H9 (cell line): ENCODE measurements around the gene AQP9. TPM values are rescaled to one million over a fixed set of nuclear protein-coding genes. Genes with fewer than 3 reads are reported as not detected.

Source experiments
- DNase-seq: peaks from one replicate; pipeline ENCODE4 v3.0.0-alpha.2; 2017
- H2AFZ ChIP-seq: one replicate; pipeline ENCODE4 v1.6.1; 2013; ENCODE audit warnings: mild to moderate bottlenecking, low read length, control low read depth, moderate library complexity
- H2AK5ac ChIP-seq: 2 replicates; pipeline ENCODE4 v1.6.1; 2013; ENCODE audit warnings: low read length, control low read depth, mixed read lengths; ENCODE audit not compliant: insufficient read length
- H2BK120ac ChIP-seq: one replicate; pipeline ENCODE4 v1.6.1; 2013; ENCODE audit warnings: low read depth, mild to moderate bottlenecking, low read length, control low read depth, inconsistent platforms; ENCODE audit not compliant: poor library complexity, severe bottlenecking
- H2BK12ac ChIP-seq: 2 replicates; pipeline ENCODE4 v1.6.1; 2013; ENCODE audit warnings: low read length, control low read depth, mixed read lengths, low read depth; ENCODE audit not compliant: insufficient read length
- H2BK15ac ChIP-seq: 2 replicates; pipeline ENCODE4 v1.6.1; 2013; ENCODE audit warnings: low read depth, low read length, control low read depth
- H2BK20ac ChIP-seq: one replicate; pipeline ENCODE4 v1.6.1; 2013; ENCODE audit warnings: low read depth, mild to moderate bottlenecking, low read length, control low read depth, inconsistent platforms; ENCODE audit not compliant: poor library complexity, severe bottlenecking
- H2BK5ac ChIP-seq: 2 replicates; pipeline ENCODE4 v1.6.1; 2013; ENCODE audit warnings: low read length, control low read depth, mixed read lengths; ENCODE audit not compliant: insufficient read length
- H3K14ac ChIP-seq: 2 replicates; pipeline ENCODE4 v1.6.1; 2013; ENCODE audit warnings: low read length, control low read depth; ENCODE audit not compliant: insufficient read depth
- H3K18ac ChIP-seq: 2 replicates; pipeline ENCODE4 v1.6.1; 2013; ENCODE audit warnings: low read depth, mild to moderate bottlenecking, mixed read lengths, low read length, control low read depth; ENCODE audit not compliant: insufficient read length
- H3K23ac ChIP-seq: 2 replicates; pipeline ENCODE4 v1.6.1; 2013; ENCODE audit warnings: low read length, control low read depth, mixed read lengths, low read depth; ENCODE audit not compliant: insufficient read length
- H3K23me2 ChIP-seq: 2 replicates; pipeline ENCODE4 v1.6.1; 2013; ENCODE audit warnings: low read depth, mild to moderate bottlenecking, mixed read lengths, low read length, control low read depth; ENCODE audit not compliant: insufficient read length, poor library complexity, severe bottlenecking
- H3K27ac ChIP-seq: 2 replicates; pipeline ENCODE4 v1.5.1; 2013; ENCODE audit warnings: low read length, control low read depth, mixed read lengths, low read depth; ENCODE audit not compliant: insufficient read length
- H3K27me3 ChIP-seq: 2 replicates; pipeline ENCODE4 v1.6.1; 2013; ENCODE audit warnings: low read length, control low read depth, inconsistent platforms; ENCODE audit not compliant: insufficient read depth
- H3K4ac ChIP-seq: 2 replicates; pipeline ENCODE4 v1.6.1; 2013; ENCODE audit warnings: low read depth, mild to moderate bottlenecking, control low read depth, inconsistent platforms, low read length, moderate library complexity
- H3K4me1 ChIP-seq: 2 replicates; pipeline ENCODE4 v1.6.1; 2013; ENCODE audit warnings: low read length, control low read depth, inconsistent platforms; ENCODE audit not compliant: insufficient read depth
- H3K4me2 ChIP-seq: 2 replicates; pipeline ENCODE4 v1.6.1; 2013; ENCODE audit warnings: low read length, control low read depth, mixed read lengths; ENCODE audit not compliant: insufficient read length, insufficient read depth
- H3K56ac ChIP-seq: 2 replicates; pipeline ENCODE4 v1.6.1; 2013; ENCODE audit warnings: low read depth, mild to moderate bottlenecking, mixed read lengths, low read length, control low read depth; ENCODE audit not compliant: insufficient read length
- H3K79me1 ChIP-seq: 2 replicates; pipeline ENCODE4 v1.6.1; 2013; ENCODE audit warnings: low read depth, mild to moderate bottlenecking, moderate library complexity, low read length, control low read depth, inconsistent platforms; ENCODE audit not compliant: insufficient read depth, poor library complexity, severe bottlenecking
- H3K79me2 ChIP-seq: 2 replicates; pipeline ENCODE4 v1.6.1; 2013; ENCODE audit warnings: low read length, control low read depth, inconsistent platforms; ENCODE audit not compliant: insufficient read depth
- H3K9ac ChIP-seq: 2 replicates; pipeline ENCODE4 v1.6.1; 2013; ENCODE audit warnings: low read length, control low read depth, mixed read lengths; ENCODE audit not compliant: insufficient read length; ENCODE audit errors: extremely low read depth
- H3K9me3 ChIP-seq: one replicate; pipeline ENCODE4 v1.6.1; 2013; ENCODE audit warnings: low read depth, low read length, inconsistent platforms; ENCODE audit not compliant: control insufficient read depth
- H3T11ph ChIP-seq: one replicate; pipeline ENCODE4 v1.6.1; 2013; ENCODE audit warnings: mild to moderate bottlenecking, low read length, control low read depth, inconsistent platforms
- H4K20me1 ChIP-seq: one replicate; pipeline ENCODE4 v1.6.1; 2013; ENCODE audit not compliant: control insufficient read depth, insufficient read length, insufficient read depth
- H4K5ac ChIP-seq: 2 replicates; pipeline ENCODE4 v1.6.1; 2013; ENCODE audit warnings: low read depth, mild to moderate bottlenecking, mixed read lengths, low read length, control low read depth; ENCODE audit not compliant: insufficient read length
- H4K8ac ChIP-seq: replicated peaks from 2 replicates; pipeline ENCODE4 v1.6.1; 2013; ENCODE audit warnings: low read length, control low read depth, mixed read lengths, low read depth; ENCODE audit not compliant: insufficient read length
- H4K91ac ChIP-seq: 2 replicates; pipeline ENCODE4 v1.6.1; 2013; ENCODE audit warnings: low read depth, mild to moderate bottlenecking, moderate library complexity, mixed read lengths, low read length, control low read depth; ENCODE audit not compliant: insufficient read length
- H3K27ac Mint-ChIP-seq, 3 experiments: 2 replicates in 2 of 3; 3 replicates in 1 of 3; pipeline ENCODE4 v1.8.0; 2020 to 2021; ENCODE audit warnings: mixed read lengths in 3 of 3, mild to moderate bottlenecking in 1 of 3, moderate library complexity in 1 of 3
- H3K27me3 Mint-ChIP-seq: 2 replicates; pipeline ENCODE4 v1.8.0; 2021; ENCODE audit warnings: low read depth, mild to moderate bottlenecking, moderate library complexity, mixed read lengths
- H3K36me3 Mint-ChIP-seq, 3 experiments: 2 replicates in 2 of 3; 3 replicates in 1 of 3; pipeline ENCODE4 v1.8.0; 2020 to 2021; ENCODE audit warnings: low read depth in 3 of 3, mixed read lengths in 3 of 3; ENCODE audit not compliant: insufficient read depth in 1 of 3
- H3K4me1 Mint-ChIP-seq, 2 experiments: 2 replicates each; pipeline ENCODE4 v1.8.0; 2020; ENCODE audit warnings: mixed read lengths in 2 of 2
- H3K4me3 Mint-ChIP-seq, 2 experiments: 2 replicates in 1 of 2; 3 replicates in 1 of 2; pipeline ENCODE4 v1.8.0; 2020 to 2021; ENCODE audit warnings: mild to moderate bottlenecking in 2 of 2, mixed read lengths in 2 of 2, moderate library complexity in 1 of 2
- H3K9me3 Mint-ChIP-seq, 2 experiments: 2 replicates in 1 of 2; 3 replicates in 1 of 2; pipeline ENCODE4 v1.8.0; 2020; ENCODE audit warnings: mild to moderate bottlenecking in 2 of 2, mixed read lengths in 2 of 2, moderate library complexity in 1 of 2
- WGBS: extraction: QIAGEN DNeasy Blood & Tissue Kit; methylation state at CpG from one replicate; pipeline ENCODE4 v1.1.7; 2013; ENCODE audit warnings: missing lambda C conversion rate, low lambda C conversion rate, mixed read lengths; ENCODE audit not compliant: insufficient read length; ENCODE audit errors: extremely low coverage; 5-methylcytosine and 5-hydroxymethylcytosine counted together
- total RNA-seq: library from RNA; stranded (reverse); gene quantifications from 2 replicates; pipeline ENCODE4 v1.2.1, GENCODE V29; 2021
- TF ChIP-seq, protein P1 (sequence below): fragments of 200-600 bp; sonication (generic); conservative IDR thresholded peaks from 3 replicates; pipeline ENCODE4 v1.8.0; 2021; ENCODE audit warnings: antibody characterized with exemption, mild to moderate bottlenecking

AQP9 gene
- total RNA-seq, 1 experiment from 2014 or later, result not detected

DNA sequence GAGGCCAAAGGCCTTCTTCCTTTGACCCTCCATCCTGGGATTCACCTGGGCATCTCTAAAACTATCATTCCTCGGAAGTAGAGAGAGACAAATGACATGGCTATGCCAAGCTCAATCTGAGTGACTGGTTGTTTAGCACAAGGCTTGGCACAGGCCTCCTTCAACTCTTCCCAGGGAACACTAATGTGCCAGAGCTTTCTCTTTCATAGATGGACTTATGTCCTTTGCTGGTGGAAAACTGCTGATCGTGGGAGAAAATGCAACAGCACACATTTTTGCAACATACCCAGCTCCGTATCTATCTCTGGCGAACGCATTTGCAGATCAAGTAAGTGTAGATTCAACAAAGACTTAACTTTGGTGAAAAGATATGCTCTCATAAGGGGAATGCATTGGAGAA lies 36.5 kb downstream of the AQP9 start:
- Mint-ChIP-seq H3K36me3 (no peaks in the 10 kb centered on the region), H3K4me1 (peaks cover 0 to 3% of the 10 kb centered on the region in 2 experiments; a peak in 1 of 4 replicates), H3K4me3 (no peak overlapping the region), H3K27me3 (no peaks in the 10 kb centered on the region), H3K27ac (no peak overlapping the region), H3K9me3 (no peaks in the 10 kb centered on the region)
- TF ChIP-seq, protein P1, sequence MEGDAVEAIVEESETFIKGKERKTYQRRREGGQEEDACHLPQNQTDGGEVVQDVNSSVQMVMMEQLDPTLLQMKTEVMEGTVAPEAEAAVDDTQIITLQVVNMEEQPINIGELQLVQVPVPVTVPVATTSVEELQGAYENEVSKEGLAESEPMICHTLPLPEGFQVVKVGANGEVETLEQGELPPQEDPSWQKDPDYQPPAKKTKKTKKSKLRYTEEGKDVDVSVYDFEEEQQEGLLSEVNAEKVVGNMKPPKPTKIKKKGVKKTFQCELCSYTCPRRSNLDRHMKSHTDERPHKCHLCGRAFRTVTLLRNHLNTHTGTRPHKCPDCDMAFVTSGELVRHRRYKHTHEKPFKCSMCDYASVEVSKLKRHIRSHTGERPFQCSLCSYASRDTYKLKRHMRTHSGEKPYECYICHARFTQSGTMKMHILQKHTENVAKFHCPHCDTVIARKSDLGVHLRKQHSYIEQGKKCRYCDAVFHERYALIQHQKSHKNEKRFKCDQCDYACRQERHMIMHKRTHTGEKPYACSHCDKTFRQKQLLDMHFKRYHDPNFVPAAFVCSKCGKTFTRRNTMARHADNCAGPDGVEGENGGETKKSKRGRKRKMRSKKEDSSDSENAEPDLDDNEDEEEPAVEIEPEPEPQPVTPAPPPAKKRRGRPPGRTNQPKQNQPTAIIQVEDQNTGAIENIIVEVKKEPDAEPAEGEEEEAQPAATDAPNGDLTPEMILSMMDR, result no peak
- Histone ChIP-seq H3K4ac (no peak overlapping the region), H3K4me1 (no peaks in the 10 kb centered on the region), H2BK15ac (no peak overlapping the region), H3K18ac (no peak overlapping the region), H3T11ph (no peak overlapping the region), H3K23me2 (no peaks in the 10 kb centered on the region), H4K91ac (no peak overlapping the region), H2AFZ (no peak overlapping the region), H2BK20ac (no peak overlapping the region), H3K27me3 (no peaks in the 10 kb centered on the region), H3K14ac (no peak overlapping the region), H3K23ac (no peak overlapping the region), H3K79me2 (no peaks in the 10 kb centered on the region), H3K9me3 (no peaks in the 10 kb centered on the region), H4K20me1 (no peaks in the 10 kb centered on the region), H4K5ac (no peak overlapping the region), H3K4me2 (no peak overlapping the region), H3K27ac (no peak overlapping the region), H2AK5ac (no peak overlapping the region), H3K56ac (no peak overlapping the region), H2BK5ac (no peak overlapping the region), H3K79me1 (no peaks in the 10 kb centered on the region), H3K9ac (no peak overlapping the region), H2BK120ac (no peak overlapping the region), H2BK12ac (no peak overlapping the region), H4K8ac (no peak overlapping the region)
- no peak for DNase-seq
- WGBS, result no CpG with 5 or more reads among the region's 5 CpGs
